ELR (cell line): ENCODE measurements around the gene TAP2.
"Not testable (repeated sequence)": the region's sequence is repeated elsewhere in the genome, so short reads cannot be mapped to it uniquely, and the experiment has no call there.

ENCODE experiments used
- DNase-seq: peaks from one replicate; pipeline ENCODE4 v3.0.0-alpha.2; 2015; ENCODE audit warnings: low read depth

Gene TAP2

GRCh38 chr6:32838114-32838958, at the start of gene TAP2:
Gene TAP2 (minus strand): TSS chr6:32838739. CDS start chr6:32838233, 506 bp downstream.
- DNase-seq, result peak; percentile 93

- no peak for DNase-seq
Observed at GRCh38 chr6:32887616-32888015, 49.1 kb upstream of the TAP2 start.

GRCh38 chr6:32886681-32887383, 48.3 kb upstream of the TAP2 start:
- peak; percentile 83 for DNase-seq

GRCh38 chr6:32885698-32886286, 47.3 kb upstream of the TAP2 start:
- peak; percentile 84 for DNase-seq

GRCh38 chr6:32883789-32884188, 45.2 kb upstream of the TAP2 start:
- peak; percentile 25 for DNase-seq

- peak; percentile 83 for DNase-seq
Observed at GRCh38 chr6:32882879-32883250, 44.3 kb upstream of the TAP2 start.

GRCh38 chr6:32880962-32881361, 42.4 kb upstream of the TAP2 start:
- DNase-seq, result not testable (repeated sequence)

GRCh38 chr6:32879691-32880090, 41.2 kb upstream of the TAP2 start:
- DNase-seq, result no peak

- DNase-seq, result no peak
Observed at GRCh38 chr6:32876603-32877002, 38.1 kb upstream of the TAP2 start.

GRCh38 chr6:32873947-32874346, 35.4 kb upstream of the TAP2 start:
- not testable (repeated sequence) for DNase-seq

- DNase-seq, result peak; percentile 80
Observed at GRCh38 chr6:32868257-32868788, 29.8 kb upstream of the TAP2 start.

GRCh38 chr6:32867554-32868256, 29.2 kb upstream of the TAP2 start:
- no peak for DNase-seq

GRCh38 chr6:32867022-32867477, 28.5 kb upstream of the TAP2 start:
- DNase-seq, result no peak

- DNase-seq, result no peak
Observed at GRCh38 chr6:32865724-32866443, 27.3 kb upstream of the TAP2 start.

- DNase-seq, result no peak
Observed at GRCh38 chr6:32862725-32863124, 24.2 kb upstream of the TAP2 start.

GRCh38 chr6:32860674-32861073, 22.1 kb upstream of the TAP2 start:
- no peak for DNase-seq

GRCh38 chr6:32858194-32858593, 19.7 kb upstream of the TAP2 start:
- DNase-seq, result no peak

GRCh38 chr6:32857156-32857891, 18.8 kb upstream of the TAP2 start:
- DNase-seq, result no peak

GRCh38 chr6:32855467-32856174, 17.1 kb upstream of the TAP2 start:
- DNase-seq, result no peak
